Hepatocyte (in vitro differentiated cells): ENCODE measurements around the gene PAXIP1.

Experiments used
- CTCF ChIP-seq: fragments of 200-600 bp; sonication (generic); IDR thresholded peaks from 2 replicates; pipeline ENCODE4 v1.5.1; 2016; ENCODE audit warnings: antibody characterized with exemption, mild to moderate bottlenecking; ENCODE audit not compliant: poor library complexity
- EZH2 ChIP-seq: fragments of 200-600 bp; sonication (generic); IDR thresholded peaks from 2 replicates; pipeline ENCODE4 v1.6.1; 2016; ENCODE audit warnings: antibody characterized with exemption, mild to moderate bottlenecking, borderline replicate concordance

- TF ChIP-seq EZH2: no peak
- no peak for TF ChIP-seq CTCF
Measured at GRCh38 chr7:154914996-154915380, 87.9 kb downstream of the PAXIP1 start.
